ENCODE data around the gene GTF2A1L.
A peak's percentile ranks its signal among the peaks of the same experiment; 100 is the strongest.

Gene GTF2A1L

DNA sequence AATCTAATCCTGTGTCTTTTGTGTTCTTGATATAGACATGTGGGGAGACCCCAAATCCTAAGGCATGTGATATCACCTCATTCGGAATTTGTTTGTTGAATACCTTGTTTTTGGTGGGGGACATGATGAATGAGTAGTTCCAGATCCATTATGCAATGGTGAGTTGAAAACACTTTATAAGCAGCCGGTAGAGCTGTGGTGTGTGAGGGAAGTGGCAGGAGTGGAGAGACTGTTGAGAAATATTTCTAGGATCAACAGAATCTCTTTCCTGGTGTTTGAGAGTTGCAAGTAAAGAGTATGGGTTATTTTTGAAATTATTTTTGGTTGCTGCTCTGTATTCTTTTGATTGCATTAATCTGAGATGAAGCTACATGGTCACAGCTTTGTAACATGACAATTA, 103.5 kb downstream of the GTF2A1L start:
- H3K27ac ChIP-seq: no peak overlapping the region
- TF ChIP-seq, protein P1, sequence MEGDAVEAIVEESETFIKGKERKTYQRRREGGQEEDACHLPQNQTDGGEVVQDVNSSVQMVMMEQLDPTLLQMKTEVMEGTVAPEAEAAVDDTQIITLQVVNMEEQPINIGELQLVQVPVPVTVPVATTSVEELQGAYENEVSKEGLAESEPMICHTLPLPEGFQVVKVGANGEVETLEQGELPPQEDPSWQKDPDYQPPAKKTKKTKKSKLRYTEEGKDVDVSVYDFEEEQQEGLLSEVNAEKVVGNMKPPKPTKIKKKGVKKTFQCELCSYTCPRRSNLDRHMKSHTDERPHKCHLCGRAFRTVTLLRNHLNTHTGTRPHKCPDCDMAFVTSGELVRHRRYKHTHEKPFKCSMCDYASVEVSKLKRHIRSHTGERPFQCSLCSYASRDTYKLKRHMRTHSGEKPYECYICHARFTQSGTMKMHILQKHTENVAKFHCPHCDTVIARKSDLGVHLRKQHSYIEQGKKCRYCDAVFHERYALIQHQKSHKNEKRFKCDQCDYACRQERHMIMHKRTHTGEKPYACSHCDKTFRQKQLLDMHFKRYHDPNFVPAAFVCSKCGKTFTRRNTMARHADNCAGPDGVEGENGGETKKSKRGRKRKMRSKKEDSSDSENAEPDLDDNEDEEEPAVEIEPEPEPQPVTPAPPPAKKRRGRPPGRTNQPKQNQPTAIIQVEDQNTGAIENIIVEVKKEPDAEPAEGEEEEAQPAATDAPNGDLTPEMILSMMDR (IDR thresholded peaks at IDR 0.05; ENCODE audit: low read depth, low read length, missing control alignments): no peak
- H3K4me3 ChIP-seq (ENCODE audit: low read depth, low read length): no peak overlapping the region
- in situ Hi-C loops (cut with HindIII; ENCODE audit: low pct_ligation_motif_present, low sequenced_read_pairs): no loop called here
- H3K36me3 ChIP-seq (replicated peaks): no peaks in the 10 kb centered on the region
- no peaks in the 10 kb centered on the region for H3K27me3 ChIP-seq (replicated peaks)
- DNase-seq: no peak

GRCh38 chr2:48722391-48722790, 104.7 kb downstream of the GTF2A1L start:
- H3K4me3 ChIP-seq (ENCODE audit: low read depth, low read length): no peak overlapping the region
- no peaks in the 10 kb centered on the region for H3K36me3 ChIP-seq (replicated peaks)
- TF ChIP-seq, protein P1 (IDR thresholded peaks at IDR 0.05; ENCODE audit: low read depth, low read length, missing control alignments): no peak
- no peak for DNase-seq
- H3K27ac ChIP-seq: peak overlapping the region; percentile 54
- in situ Hi-C loops (cut with HindIII; ENCODE audit: low pct_ligation_motif_present, low sequenced_read_pairs): no loop called here
- H3K27me3 ChIP-seq (replicated peaks): no peaks in the 10 kb centered on the region

DNA sequence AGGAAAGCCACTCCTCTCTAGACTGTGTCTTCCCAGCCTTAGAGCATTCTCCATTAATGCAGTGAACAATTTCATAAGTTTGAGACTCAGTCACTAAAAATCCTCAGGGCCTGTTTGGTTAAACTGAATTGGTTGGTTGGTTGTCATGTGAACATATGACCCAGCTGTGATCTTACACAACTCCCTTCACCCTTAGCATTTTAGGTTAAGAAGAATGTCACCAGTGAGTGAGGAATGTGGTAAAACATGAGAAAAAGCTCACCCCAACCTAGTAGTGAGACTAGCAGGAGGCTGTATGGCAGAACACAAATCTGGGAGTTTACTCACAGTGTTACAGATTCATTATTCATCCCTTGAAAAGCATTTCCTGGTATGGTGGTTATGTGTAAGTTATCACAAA, 105.5 kb downstream of the GTF2A1L start:
- Histone ChIP-seq H3K36me3 (replicated peaks) (no peaks in the 10 kb centered on the region), H3K27me3 (replicated peaks) (no peaks in the 10 kb centered on the region), H3K4me3 (ENCODE audit: low read depth, low read length) (no peak overlapping the region), H3K27ac (peak overlapping the region; percentile 54)
- DNase-seq: peak; percentile 38
- in situ Hi-C loops (cut with HindIII; ENCODE audit: low pct_ligation_motif_present, low sequenced_read_pairs): no loop called here
- TF ChIP-seq, protein P1 (IDR thresholded peaks at IDR 0.05; ENCODE audit: low read depth, low read length, missing control alignments): no peak

DNA sequence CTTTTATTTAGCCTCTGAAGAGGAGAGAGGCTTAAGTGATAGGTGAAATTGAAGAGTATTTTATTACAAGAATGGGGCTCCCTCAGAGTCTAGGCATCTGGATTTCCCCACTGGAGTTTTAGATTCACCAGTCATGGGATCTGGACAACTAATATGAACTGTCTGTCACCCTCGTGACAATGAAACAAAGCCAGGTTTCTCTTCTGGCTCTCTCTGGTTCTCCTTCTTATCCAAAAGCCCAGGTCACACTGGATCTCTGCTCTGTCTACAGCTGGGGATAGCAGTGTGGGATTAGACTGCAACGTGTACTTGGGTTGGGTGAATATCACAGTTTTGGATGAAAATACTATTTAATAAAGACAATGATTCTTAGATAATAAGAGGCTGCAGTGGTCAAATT, 106.6 kb downstream of the GTF2A1L start:
- Histone ChIP-seq H3K27ac (no peak overlapping the region), H3K36me3 (replicated peaks) (no peaks in the 10 kb centered on the region), H3K4me3 (ENCODE audit: low read depth, low read length) (no peak overlapping the region), H3K27me3 (replicated peaks) (no peaks in the 10 kb centered on the region)
- TF ChIP-seq, protein P1 (IDR thresholded peaks at IDR 0.05; ENCODE audit: low read depth, low read length, missing control alignments): no peak
- in situ Hi-C loops (cut with HindIII; ENCODE audit: low pct_ligation_motif_present, low sequenced_read_pairs): no loop called here
- no peak for DNase-seq

GRCh38 chr2:48725696-48726494, 108.2 kb downstream of the GTF2A1L start:
- in situ Hi-C loops (cut with HindIII; ENCODE audit: low pct_ligation_motif_present, low sequenced_read_pairs): no loop called here
- TF ChIP-seq, protein P1 (IDR thresholded peaks at IDR 0.05; ENCODE audit: low read depth, low read length, missing control alignments): peak; percentile 17
- DNase-seq: no peak
- H3K27me3 ChIP-seq (replicated peaks): no peaks in the 10 kb centered on the region
- H3K36me3 ChIP-seq (replicated peaks): no peaks in the 10 kb centered on the region
- H3K4me3 ChIP-seq (ENCODE audit: low read depth, low read length): no peak overlapping the region
- no peak overlapping the region for H3K27ac ChIP-seq

- in situ Hi-C loops (cut with HindIII; ENCODE audit: low pct_ligation_motif_present, low sequenced_read_pairs): no loop called here
- Histone ChIP-seq H3K36me3 (replicated peaks) (no peaks in the 10 kb centered on the region), H3K27ac (no peak overlapping the region), H3K4me3 (ENCODE audit: low read depth, low read length) (no peak overlapping the region), H3K27me3 (replicated peaks) (no peaks in the 10 kb centered on the region)
- TF ChIP-seq, protein P1 (IDR thresholded peaks at IDR 0.05; ENCODE audit: low read depth, low read length, missing control alignments): no peak
- DNase-seq: no peak
These were observed 109.9 kb downstream of the GTF2A1L start for GRCh38 chr2:48727560-48727959.

Data from brain microvascular endothelial cell (primary cell).